Sigmoid colon (tissue), 7 donors: Measurements from ENCODE around the gene ANO1. TPM values are rescaled to one million over a fixed set of nuclear protein-coding genes. Genes with fewer than 3 reads are reported as not detected.

Experiments used
- DNase-seq: peaks from one replicate; pipeline ENCODE4 v3.0.0-alpha.2; 2019
- H3K27ac ChIP-seq, 4 donors: fragments of 200-600 bp; sonication (generic); one replicate each; pipeline ENCODE4 v1.5.1; 2016 to 2019; ENCODE audit warnings: mild to moderate bottlenecking in 1 of 4
- H3K27me3 ChIP-seq, 3 donors: fragments of 200-600 bp; sonication (generic); one replicate each; pipeline ENCODE4 v1.5.1; 2019; ENCODE audit warnings: mild to moderate bottlenecking in 1 of 3
- H3K36me3 ChIP-seq, 4 donors: fragments of 200-600 bp; sonication (generic); one replicate each; pipeline ENCODE4 v1.5.1; 2016 to 2019
- H3K4me1 ChIP-seq, 4 donors: fragments of 200-600 bp; sonication (generic); one replicate each; pipeline ENCODE4 v1.5.1; 2017 to 2019
- H3K4me3 ChIP-seq, 4 donors: fragments of 200-600 bp; sonication (generic); one replicate each; pipeline ENCODE4 v1.5.1; 2017 to 2019; ENCODE audit warnings: mild to moderate bottlenecking in 2 of 4, moderate library complexity in 1 of 4
- H3K9me3 ChIP-seq, 4 donors: fragments of 200-600 bp in 3 of 4; sonication (generic) in 3 of 4; one replicate each; pipeline versions ENCODE4 v1.5.1 to v1.6.1; 2013 to 2019
- CTCF ChIP-seq, 4 experiments: fragments of 450-650 bp in 3 of 4; fragments of 200-600 bp in 1 of 4; IDR thresholded peaks; one replicate each; pipeline ENCODE4 v1.5.1; 2016 to 2019; ENCODE audit warnings: antibody characterized with exemption in 4 of 4, mild to moderate bottlenecking in 3 of 4, moderate library complexity in 2 of 4
- EP300 ChIP-seq, 4 donors: sonication (generic); formaldehyde crosslinking; IDR thresholded peaks; one replicate each; pipeline ENCODE4 v1.6.1; 2017; ENCODE audit warnings: antibody characterized with exemption in 4 of 4
- POLR2A ChIP-seq, 2 donors: fragments of 450-650 bp; IDR thresholded peaks; one replicate each; pipeline ENCODE4 v1.6.1; 2016; ENCODE audit warnings: antibody characterized with exemption in 2 of 2, mild to moderate bottlenecking in 2 of 2, moderate library complexity in 2 of 2
- POLR2AphosphoS5 ChIP-seq, 4 donors: sonication (generic); formaldehyde crosslinking; IDR thresholded peaks; one replicate each; pipeline ENCODE4 v1.6.1; 2017; ENCODE audit warnings: antibody characterized with exemption in 4 of 4
- WGBS, 2 donors: extraction: QIAGEN DNeasy Blood & Tissue Kit; methylation state at CpG; one replicate each; pipeline ENCODE4 v1.1.7; 2013; 5-methylcytosine and 5-hydroxymethylcytosine counted together
- intact Hi-C: fragments of 100-400 bp; cut with DNase I; formaldehyde crosslinking; loops from one replicate; pipeline ENCODE4 v1.15.1; 2023
- polyA plus RNA-seq, 3 donors: library from polyadenylated mRNA; stranded (reverse); fragments of 200-250 nt; gene quantifications; one replicate each; pipeline ENCODE4 v1.2.3, GENCODE V29; 2013
- total RNA-seq, 4 donors: library from RNA; depleted of rRNA; stranded (reverse); fragments of >200 nt; gene quantifications; one replicate each; pipeline ENCODE4 v1.1.0, GENCODE V29; 2016
- donor health status: healthy with polysubstance abuse.
- donor health status: Bipolar disorder and iron deficiency.
- donor health status: healthy.

The ANO1 gene
- total and polyA plus RNA-seq, 7 donors, result 0.60 to 33.9 (median 17.4) TPM

GRCh38 chr11:70059971-70060370 is 18.1 kb upstream of the ANO1 start:
- 81% methylated on average over 5 of the region's 5 CpGs for WGBS, 2 donors
- intact Hi-C loops, result no loop called here
- no peak for DNase-seq

GRCh38 chr11:70060611-70061293 is 17.4 kb upstream of the ANO1 start:
- TF ChIP-seq POLR2A (IDR thresholded peaks at IDR 0.05), result no peak
- no peak for TF ChIP-seq EP300 (IDR thresholded peaks at IDR 0.05)
- TF ChIP-seq POLR2AphosphoS5 (IDR thresholded peaks at IDR 0.05), result no peak
- TF ChIP-seq CTCF (IDR thresholded peaks at IDR 0.05), result no peak
- no peaks in the 10 kb centered on the region for H3K36me3 ChIP-seq
- 81 to 83% methylated on average over 10 of the region's 10 CpGs for WGBS, 2 donors
- no peak overlapping the region for H3K4me3 ChIP-seq
- intact Hi-C loops, result no loop called here
- no peak for DNase-seq
- no peak overlapping the region for H3K27ac ChIP-seq
- H3K4me1 ChIP-seq, result no peaks in the 10 kb centered on the region
- no peaks in the 10 kb centered on the region for H3K27me3 ChIP-seq
- peaks cover 0 to 2% (median 0%) of the 10 kb centered on the region in 4 donors for H3K9me3 ChIP-seq

More at GRCh38 chr11:70059971-70060370, 18.1 kb upstream of the ANO1 start:
- Histone ChIP-seq H3K4me1 (no peaks in the 10 kb centered on the region), H3K27ac (no peak overlapping the region), H3K9me3 (peaks cover 0 to 8% (median 0%) of the 10 kb centered on the region in 4 donors), H3K36me3 (no peaks in the 10 kb centered on the region), H3K27me3 (no peaks in the 10 kb centered on the region), H3K4me3 (no peak overlapping the region)
- TF ChIP-seq POLR2A (IDR thresholded peaks at IDR 0.05) (no peak), POLR2AphosphoS5 (IDR thresholded peaks at IDR 0.05) (no peak), CTCF (IDR thresholded peaks at IDR 0.05) (no peak), EP300 (IDR thresholded peaks at IDR 0.05) (no peak)

GRCh38 chr11:70061734-70062133 is 16.4 kb upstream of the ANO1 start:
- intact Hi-C loops, result no loop called here
- H3K4me1 ChIP-seq, result no peaks in the 10 kb centered on the region
- no peak overlapping the region for H3K4me3 ChIP-seq
- no peak overlapping the region for H3K27ac ChIP-seq
- 94 to 97% methylated on average over 1 of the region's 1 CpG for WGBS, 2 donors
- no peak for DNase-seq
- no peaks in the 10 kb centered on the region for H3K9me3 ChIP-seq
- H3K27me3 ChIP-seq, result peaks cover 0 to 5% (median 0%) of the 10 kb centered on the region in 3 donors
- no peak for TF ChIP-seq POLR2A (IDR thresholded peaks at IDR 0.05)
- TF ChIP-seq CTCF (IDR thresholded peaks at IDR 0.05), result no peak
- TF ChIP-seq POLR2AphosphoS5 (IDR thresholded peaks at IDR 0.05), result no peak
- TF ChIP-seq EP300 (IDR thresholded peaks at IDR 0.05), result no peak
- no peaks in the 10 kb centered on the region for H3K36me3 ChIP-seq

- intact Hi-C loops, result no loop called here
- WGBS, 2 donors, result 59 to 88% methylated on average over 8 of the region's 8 CpGs
- TF ChIP-seq POLR2A (IDR thresholded peaks at IDR 0.05) (no peak), EP300 (IDR thresholded peaks at IDR 0.05) (no peak)
- Histone ChIP-seq H3K36me3 (no peaks in the 10 kb centered on the region), H3K27me3 (peaks cover 0 to 15% (median 0%) of the 10 kb centered on the region in 3 donors), H3K9me3 (no peaks in the 10 kb centered on the region), H3K4me3 (no peak overlapping the region), H3K27ac (no peak overlapping the region), H3K4me1 (no peaks in the 10 kb centered on the region)
- DNase-seq, result no peak
These were observed 15.0 kb upstream of the ANO1 start for GRCh38 chr11:70063121-70063520.

GRCh38 chr11:70063555-70063954 is 14.6 kb upstream of the ANO1 start:
- whole genome bisulfite sequencing, 2 donors, result 89 to 92% methylated on average over 4 of the region's 4 CpGs
- DNase-seq, result no peak
- H3K36me3 ChIP-seq, result no peaks in the 10 kb centered on the region
- no peak overlapping the region for H3K4me3 ChIP-seq
- TF ChIP-seq POLR2AphosphoS5 (IDR thresholded peaks at IDR 0.05), result no peak
- TF ChIP-seq CTCF (IDR thresholded peaks at IDR 0.05), result no peak
- no peak for TF ChIP-seq POLR2A (IDR thresholded peaks at IDR 0.05)
- TF ChIP-seq EP300 (IDR thresholded peaks at IDR 0.05), result no peak
- peaks cover 0 to 19% (median 3%) of the 10 kb centered on the region in 3 donors for H3K27me3 ChIP-seq
- no peaks in the 10 kb centered on the region for H3K4me1 ChIP-seq
- H3K9me3 ChIP-seq, result no peaks in the 10 kb centered on the region
- intact Hi-C loops, result no loop called here
- no peak overlapping the region for H3K27ac ChIP-seq
